NCI-H2171 (cell line): Measurements from ENCODE around the gene ACP6.
"Not testable (repeated sequence)": the region's sequence is repeated elsewhere in the genome, so short reads cannot be mapped to it uniquely, and the experiment has no call there.

Source experiments
- DNase-seq: peaks from one replicate; lab custom pipeline; 2025; lab: John Stamatoyannopoulos, UW

Gene ACP6

DNA sequence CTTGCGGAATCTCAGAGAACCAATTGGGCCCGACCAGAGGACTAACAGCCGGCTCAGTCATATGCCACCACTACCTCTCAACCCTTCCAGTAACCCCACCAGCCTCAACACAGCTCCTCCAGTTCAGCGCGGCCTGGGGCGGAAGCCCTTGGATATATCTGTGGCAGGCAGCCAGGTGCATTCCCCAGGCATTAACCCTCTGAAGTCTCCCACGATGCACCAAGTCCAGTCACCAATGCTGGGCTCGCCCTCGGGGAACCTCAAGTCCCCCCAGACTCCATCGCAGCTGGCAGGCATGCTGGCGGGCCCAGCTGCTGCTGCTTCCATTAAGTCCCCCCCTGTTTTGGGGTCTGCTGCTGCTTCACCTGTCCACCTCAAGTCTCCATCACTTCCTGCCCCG is 49.8 kb downstream of the ACP6 start:
- no peak for DNase-seq

DNA sequence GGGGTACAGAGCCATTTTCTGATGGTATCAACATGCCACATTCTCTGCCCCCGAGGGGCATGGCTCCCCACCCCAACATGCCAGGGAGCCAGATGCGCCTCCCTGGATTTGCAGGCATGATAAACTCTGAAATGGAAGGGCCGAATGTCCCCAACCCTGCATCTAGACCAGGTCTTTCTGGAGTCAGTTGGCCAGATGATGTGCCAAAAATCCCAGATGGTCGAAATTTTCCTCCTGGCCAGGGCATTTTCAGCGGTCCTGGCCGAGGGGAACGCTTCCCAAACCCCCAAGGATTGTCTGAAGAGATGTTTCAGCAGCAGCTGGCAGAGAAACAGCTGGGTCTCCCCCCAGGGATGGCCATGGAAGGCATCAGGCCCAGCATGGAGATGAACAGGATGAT is 50.6 kb downstream of the ACP6 start:
- no peak for DNase-seq

DNA sequence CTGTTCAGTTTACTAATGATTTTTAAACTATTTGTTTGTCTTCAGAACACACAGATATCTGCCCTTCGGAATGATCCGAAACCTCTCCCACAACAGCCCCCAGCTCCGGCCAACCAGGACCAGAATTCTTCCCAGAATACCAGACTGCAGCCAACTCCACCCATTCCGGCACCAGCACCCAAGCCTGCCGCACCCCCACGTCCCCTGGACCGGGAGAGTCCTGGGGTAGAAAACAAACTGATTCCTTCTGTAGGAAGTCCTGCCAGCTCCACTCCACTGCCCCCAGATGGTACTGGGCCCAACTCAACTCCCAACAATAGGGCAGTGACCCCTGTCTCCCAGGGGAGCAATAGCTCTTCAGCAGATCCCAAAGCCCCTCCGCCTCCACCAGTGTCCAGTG is 51.6 kb downstream of the ACP6 start:
- DNase-seq = no peak

DNA sequence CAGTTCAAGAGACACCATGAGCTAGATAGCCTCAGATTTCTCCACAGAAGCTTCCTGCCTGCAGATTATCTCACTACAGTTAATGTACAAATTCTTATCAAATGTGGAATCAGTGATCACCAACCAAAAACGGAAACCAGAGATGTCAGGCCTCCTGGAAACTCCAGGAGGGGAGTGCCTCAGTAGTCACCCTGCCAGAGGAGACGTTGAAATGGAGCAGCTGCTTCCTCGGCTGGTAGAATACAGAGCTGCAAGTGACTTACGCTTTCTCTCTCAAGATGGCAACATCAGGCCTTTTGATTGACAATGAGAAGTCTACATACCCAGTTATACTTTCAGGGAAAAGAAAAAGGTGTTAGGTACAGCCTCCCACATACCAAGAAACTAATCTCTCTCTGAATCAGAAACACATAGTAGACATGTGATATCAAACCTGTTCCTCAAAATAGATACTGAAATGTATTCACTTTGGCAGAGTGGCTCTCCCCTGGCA is 52.2 kb downstream of the ACP6 start:
- no peak for DNase-seq

DNA sequence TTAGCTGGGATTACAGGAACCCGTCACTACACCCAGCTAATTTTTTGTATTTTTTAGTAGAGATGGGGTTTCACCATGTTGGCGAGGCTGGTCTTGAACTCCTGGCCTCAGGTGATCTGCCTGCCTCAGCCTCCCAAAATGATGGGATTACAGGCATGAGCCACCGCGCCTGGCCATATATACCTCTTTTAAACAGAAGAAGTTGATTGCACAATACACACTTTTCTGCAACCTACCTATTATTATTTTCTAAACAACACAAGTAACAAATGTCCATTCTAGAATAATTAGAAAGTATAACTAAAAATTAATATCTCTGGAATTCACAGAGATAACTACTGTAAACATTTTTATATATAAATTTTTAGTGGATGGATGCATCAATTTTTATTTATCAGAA is 55.4 kb downstream of the ACP6 start:
- DNase-seq = not testable (repeated sequence)

DNA sequence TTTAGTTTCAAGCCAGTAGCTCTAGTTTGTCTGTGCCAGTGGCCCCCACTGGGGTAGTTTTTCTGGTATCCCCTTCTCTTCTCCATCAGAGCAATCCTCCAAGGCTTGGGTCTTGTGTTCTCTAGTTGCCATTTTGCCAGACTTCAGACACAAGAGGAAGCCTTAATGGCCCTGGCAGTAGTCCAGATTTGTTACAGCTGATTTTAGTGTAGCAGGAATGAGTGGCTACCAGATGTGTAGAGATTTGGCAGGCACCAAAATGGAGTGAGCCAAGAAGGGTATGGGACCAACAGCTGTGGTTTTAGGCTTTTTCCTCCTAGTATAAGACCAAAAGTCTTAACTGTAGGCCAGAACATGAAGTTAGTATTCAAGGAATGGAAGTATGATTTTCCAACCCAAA is 56.8 kb downstream of the ACP6 start:
- no peak for DNase-seq

DNA sequence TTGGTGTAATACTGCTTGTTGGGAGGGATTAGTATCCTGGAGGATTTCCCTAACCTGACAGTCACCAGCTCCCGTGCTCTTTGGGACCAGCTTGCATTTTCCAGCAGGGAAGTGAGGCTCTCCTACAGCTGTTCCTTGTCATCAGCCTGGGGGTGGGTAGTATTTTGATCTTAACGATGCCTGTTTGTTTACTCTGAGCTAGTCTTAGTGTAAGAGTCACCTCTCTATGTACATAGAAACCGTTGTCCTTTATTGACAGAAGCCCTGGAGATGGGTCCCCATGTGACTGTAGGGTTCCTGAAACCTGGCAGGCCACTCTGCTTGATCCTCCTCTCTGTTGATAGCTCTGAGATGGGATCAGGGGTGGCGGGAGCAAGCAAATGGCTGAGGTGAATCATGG is 58.0 kb downstream of the ACP6 start:
- no peak for DNase-seq

DNA sequence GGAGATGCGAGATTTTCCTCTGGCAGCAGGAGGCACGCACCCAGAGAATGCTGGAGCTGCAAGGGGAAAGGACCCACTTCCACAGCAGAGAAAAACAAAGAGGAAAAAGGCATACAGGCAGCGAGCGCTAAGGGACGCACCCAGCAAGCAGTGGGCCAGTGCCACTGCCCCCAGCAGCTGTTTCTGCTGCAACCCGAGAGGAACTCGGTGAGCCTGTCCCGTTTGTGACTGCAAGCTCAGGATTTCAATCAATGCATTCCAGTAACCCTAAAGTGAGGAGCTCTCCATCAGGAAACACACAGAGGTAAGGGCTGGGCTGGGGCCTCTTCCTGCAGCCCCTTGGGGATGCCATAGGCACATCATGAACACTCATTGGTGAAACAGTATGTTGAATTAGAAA is 58.7 kb downstream of the ACP6 start:
- no peak for DNase-seq

DNA sequence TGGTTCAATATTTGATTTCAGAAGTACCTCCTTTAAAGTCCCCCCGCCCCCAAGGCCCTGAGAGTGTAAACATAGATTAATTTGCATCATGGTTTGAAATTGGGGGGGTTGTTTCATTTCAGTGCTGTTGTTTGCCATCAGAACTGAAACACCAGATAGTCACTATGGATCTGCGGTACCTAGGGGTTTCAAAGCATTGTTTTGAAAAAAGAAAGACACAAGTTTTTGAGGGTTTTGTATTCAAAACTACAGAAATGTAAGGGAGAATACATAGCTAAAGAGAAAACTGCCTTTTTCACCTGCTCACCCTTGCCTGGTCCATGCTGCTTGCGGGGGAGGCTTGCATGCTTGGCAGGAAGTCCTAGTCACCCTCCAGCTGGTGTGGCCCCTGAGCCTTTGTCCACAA is 59.3 kb downstream of the ACP6 start:
- no peak for DNase-seq

DNA sequence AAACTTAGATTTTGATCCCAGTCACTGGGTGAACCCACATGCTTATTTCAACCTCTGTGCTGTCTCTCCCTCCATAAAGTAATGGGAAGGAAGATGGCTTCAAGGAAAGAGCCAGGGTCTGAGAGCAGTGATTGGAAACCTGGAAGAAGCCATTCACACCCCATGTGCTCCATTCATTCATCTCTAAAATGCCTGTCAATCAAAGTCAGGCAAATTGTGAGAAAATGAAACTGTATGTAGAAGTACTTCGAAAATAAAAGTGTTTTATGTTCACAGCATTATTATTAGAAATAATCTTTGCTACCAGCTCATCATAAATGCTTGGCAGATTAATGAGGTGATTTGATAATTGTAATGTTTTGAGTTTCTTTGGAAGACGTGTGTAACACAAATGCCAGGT is 61.0 kb downstream of the ACP6 start:
- DNase-seq = no peak

DNA sequence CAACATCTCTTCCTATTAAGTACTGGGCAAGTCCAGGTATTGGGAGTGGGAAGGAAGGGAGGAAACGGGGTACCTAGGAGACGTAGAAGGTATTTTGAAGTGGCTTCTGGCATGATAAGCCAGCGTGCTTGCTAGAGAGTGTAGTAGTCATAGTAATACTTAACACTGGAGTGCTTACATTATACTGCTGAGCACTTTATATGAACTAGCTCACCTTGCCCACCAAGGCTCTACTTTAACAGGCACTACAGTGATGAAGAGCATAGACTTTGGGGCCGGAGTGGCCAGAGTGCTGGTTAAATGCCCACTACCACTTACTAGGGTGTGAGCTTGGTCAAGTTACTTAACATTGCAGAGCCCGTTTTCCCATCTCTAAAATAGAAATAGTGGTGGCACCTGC is 61.7 kb downstream of the ACP6 start:
- no peak for DNase-seq

DNA sequence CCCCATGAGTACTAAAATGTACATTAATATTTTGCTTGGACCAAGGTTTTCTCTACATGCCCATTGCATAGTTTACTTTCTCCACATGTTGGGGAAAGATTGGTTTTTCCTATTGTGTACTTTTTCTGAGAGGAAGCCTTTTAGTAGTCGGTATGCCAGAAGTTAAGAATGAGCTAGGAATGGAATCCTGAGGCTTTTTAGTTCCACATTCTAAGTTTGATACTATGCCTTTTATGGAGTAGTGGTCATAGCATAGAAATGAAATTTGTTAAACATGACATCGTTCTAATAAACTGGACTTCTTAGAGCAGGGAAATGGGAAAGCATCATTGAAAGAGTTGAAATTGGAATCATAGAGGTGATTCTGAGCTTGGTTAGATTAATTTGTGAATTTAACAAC is 64.7 kb downstream of the ACP6 start:
- no peak for DNase-seq

DNA sequence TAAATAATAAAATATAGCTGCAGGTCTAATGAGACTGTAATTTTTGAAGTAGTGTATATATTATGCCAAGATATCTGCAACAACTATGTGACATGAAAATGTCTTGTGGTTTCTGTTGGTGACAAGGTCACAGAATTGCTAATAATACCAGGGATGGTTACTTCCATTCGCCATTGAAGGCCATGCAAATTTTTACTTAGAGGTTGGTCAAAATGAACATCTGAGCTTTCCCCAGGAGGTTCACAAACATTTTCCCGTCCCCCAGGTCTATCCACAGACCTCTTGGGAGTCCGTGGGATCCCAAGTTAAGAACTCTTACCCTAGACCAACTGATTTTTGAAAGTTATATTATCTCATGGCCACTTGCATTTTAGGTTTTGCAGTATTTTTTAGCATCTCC is 66.3 kb downstream of the ACP6 start:
- DNase-seq = no peak

DNA sequence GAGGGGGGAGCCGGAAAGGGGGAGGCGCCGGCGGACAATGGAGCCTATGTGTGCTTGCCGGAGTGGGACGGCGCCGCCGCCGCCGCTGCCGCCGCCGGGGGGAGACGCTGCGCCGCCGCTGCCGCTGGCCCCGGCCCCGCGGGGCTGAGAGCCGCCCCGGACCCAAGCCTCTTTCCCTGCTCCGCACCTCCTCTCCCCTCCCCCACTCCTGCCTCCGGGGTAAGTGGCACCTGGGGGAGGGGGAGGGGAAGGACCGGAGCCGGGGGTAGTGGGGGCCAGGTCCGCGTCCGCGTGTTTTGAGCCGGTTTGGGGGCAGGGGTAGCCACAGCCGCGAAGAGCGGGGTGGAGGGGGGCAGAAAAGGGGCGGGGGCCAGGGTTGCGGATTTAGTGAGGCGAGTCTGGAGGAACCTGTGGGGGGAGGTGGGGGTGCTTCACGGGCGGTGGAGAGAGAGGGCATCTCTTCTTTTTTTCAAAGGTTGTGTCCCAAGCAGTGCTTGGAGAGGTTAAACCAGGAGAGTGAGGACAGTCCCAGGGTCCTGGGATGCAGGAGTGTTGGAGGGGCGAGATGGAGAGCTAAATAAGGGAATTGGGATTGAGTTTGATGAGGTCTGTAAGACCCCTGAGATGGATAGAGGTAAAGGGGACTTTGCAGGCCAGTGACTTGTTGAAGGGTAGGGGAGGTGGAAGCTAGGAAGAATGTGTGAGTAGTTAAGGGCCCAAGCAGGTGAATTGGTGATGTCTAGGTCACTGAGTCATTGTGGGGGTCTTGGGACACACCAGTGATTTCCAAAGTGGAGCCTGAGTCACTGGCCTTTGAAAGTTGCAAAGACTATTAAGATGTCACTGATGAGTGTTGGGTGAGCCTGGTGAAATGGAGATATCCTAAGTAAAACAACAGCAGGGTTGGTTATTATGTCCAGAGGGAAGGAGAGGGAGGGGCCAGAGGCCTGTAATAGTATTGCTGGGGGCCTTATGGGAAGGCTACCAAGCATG is 69.9 kb downstream of the ACP6 start:
- no peak for DNase-seq

DNA sequence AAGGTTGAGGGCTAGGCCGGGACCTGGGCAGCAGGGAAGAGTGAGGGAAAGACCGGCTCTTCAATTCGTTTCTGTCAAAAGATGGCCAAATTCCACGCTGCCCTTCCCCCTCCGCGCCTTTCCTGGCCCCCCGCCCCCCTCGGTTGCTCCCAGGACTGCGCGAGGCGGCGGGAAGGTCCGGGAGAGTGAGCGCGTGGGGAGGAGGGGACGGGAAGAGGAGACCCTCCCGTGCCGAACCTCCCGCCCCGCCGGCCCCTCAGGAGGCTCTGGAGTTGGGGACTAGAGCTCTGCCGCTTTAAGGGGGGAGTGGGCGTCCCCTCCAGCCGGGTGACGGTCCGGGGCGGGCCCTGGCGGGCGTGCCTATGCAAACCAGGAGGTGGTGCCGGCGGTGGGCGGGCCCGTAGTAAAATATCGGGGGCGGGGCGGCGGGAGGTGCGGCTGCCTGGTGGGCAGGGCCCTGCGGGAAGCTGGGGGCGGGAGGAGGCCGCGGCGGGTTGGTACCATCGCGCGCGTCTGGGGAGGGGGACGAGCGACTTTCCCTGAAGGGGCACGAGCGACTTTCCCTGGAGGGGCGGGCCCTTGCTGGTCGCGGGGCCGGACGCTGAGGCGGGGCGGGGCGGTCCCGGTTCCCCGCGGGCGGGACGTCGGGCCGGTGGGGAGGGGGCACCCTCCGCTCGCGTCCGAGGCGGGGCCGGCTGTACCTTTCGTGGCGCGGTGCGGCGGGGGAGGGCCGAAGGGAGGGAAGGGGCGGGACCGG is 70.8 kb downstream of the ACP6 start:
- peak; percentile 99 for DNase-seq

DNA sequence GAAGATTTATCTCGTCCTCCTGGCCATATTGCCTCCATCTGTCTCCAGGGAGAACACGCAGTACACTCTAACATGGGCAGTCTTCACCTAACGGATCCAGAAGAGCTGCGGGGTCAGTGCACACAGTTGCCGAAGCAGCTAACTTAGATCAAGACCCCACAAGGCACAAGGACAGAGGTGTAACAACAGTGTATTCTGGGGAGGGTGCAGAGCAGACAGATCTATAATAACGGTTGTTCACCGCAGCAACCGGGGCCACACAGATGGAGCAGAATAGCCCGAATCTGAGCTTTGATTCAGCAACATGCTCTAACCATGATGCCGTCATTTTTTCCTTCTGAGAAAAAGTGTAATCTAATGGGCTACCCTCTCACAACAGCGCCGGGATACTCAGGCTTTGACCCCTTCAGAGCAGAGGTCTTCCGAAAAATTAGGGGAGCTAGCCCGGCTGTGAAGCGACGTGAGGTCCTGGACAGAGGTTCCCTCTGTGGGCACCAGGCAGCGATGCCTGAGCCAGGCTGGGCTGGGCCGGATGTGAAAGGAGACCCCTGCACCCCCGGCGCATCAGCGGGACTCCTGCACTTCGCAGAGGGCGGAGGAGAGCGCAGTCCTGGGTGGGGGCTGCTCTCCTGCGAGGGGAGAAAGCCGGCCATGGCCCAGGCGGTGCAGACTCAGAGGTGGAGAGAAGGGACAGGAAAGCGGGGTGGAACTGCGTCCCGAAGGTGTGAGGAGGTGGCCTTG is 71.5 kb downstream of the ACP6 start:
- DNase-seq = no peak

DNA sequence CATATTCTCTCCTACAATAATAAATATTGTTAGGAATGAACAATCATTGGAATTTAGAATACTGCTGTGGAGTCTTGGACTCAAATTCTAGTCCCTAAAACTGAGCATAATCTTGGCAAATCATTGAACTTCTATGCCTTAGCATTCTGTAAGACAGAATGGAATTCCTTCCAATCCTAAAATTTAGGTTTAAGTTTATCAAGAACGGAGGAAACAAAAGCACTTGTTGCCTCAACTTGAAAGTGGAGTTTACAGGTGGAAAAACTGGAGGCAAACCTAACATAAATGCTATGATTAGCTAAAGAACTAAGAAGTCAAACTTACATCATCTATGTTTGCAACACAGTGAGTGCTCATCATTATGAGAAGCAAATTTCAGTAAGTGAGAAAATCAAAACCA is 73.3 kb downstream of the ACP6 start:
- no peak for DNase-seq
